ENCODE measurements around the gene AOPEP.

Gene AOPEP

DNA sequence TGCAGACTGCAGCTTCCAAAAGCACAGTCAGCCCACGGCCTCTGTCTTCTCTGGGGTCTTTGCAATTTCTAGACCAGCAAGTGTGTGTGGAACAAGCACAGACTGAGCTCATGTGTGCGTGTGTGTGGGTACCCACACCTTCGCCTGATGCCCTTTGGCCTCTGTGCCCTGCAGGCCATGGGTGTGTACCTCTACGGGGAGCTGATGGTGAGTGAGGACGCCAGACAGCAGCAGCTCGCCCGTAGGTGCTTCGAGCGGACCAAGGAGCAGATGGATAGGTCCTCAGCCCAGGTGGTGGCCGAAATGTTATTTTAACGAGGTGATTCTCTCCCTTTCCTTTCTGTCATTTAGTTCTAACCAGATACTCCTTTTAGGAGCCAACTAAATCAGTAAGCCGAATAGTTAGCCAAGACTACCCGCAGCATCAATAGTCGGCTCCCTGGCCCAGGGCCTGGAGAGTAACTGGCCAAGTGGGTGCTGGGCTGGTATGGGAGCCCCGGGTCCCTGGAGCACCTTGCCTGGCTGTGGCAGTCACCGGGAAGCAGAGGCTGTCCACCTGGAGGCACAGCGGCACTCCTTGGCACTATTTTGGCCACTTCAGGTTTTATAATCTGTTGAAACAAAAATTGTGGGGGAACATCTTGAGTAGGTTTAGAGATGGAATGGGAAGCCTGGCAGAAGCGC lies 356.0 kb downstream of the AOPEP start:
- Histone ChIP-seq H3K4me1 (ENCODE audit: low read length) (peaks cover 9% of the 10 kb centered on the region), H4K20me1 (ENCODE audit: insufficient read depth, low read length) (no peaks in the 10 kb centered on the region), H3K9ac (ENCODE audit: low read length) (no peak overlapping the region), H3K4me3 (ENCODE audit: low read length) (no peak overlapping the region), H3K4me2 (ENCODE audit: low read length) (no peak overlapping the region), H2AFZ (ENCODE audit: low read depth, low read length) (no peak overlapping the region), H3K9me3 (ENCODE audit: insufficient read depth, low read length) (no peaks in the 10 kb centered on the region), H3K27me3 (ENCODE audit: low read depth, low read length) (no peaks in the 10 kb centered on the region), H3K27ac (ENCODE audit: low read length) (no peak overlapping the region), H3K36me3 (replicated peaks; ENCODE audit: low read depth, low read length) (no peaks in the 10 kb centered on the region), H3K79me2 (ENCODE audit: low read length) (no peaks in the 10 kb centered on the region)
- TF ChIP-seq, protein P1, sequence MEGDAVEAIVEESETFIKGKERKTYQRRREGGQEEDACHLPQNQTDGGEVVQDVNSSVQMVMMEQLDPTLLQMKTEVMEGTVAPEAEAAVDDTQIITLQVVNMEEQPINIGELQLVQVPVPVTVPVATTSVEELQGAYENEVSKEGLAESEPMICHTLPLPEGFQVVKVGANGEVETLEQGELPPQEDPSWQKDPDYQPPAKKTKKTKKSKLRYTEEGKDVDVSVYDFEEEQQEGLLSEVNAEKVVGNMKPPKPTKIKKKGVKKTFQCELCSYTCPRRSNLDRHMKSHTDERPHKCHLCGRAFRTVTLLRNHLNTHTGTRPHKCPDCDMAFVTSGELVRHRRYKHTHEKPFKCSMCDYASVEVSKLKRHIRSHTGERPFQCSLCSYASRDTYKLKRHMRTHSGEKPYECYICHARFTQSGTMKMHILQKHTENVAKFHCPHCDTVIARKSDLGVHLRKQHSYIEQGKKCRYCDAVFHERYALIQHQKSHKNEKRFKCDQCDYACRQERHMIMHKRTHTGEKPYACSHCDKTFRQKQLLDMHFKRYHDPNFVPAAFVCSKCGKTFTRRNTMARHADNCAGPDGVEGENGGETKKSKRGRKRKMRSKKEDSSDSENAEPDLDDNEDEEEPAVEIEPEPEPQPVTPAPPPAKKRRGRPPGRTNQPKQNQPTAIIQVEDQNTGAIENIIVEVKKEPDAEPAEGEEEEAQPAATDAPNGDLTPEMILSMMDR (IDR thresholded peaks at IDR 0.05; ENCODE audit: low read depth, low read length), result no peak
- TF ChIP-seq EZH2phosphoT487 (IDR thresholded peaks at IDR 0.05; ENCODE audit: low read depth), result no peak

GRCh38 chr9:95083086-95083768 lies 356.7 kb downstream of the AOPEP start:
- H3K4me3 ChIP-seq (ENCODE audit: low read length), result no peak overlapping the region
- no peak overlapping the region for H2AFZ ChIP-seq (ENCODE audit: low read depth, low read length)
- no peak overlapping the region for H3K4me2 ChIP-seq (ENCODE audit: low read length)
- H4K20me1 ChIP-seq (ENCODE audit: insufficient read depth, low read length), result no peaks in the 10 kb centered on the region
- H3K79me2 ChIP-seq (ENCODE audit: low read length), result no peaks in the 10 kb centered on the region
- no peak overlapping the region for H3K9ac ChIP-seq (ENCODE audit: low read length)
- no peak overlapping the region for H3K27ac ChIP-seq (ENCODE audit: low read length)
- TF ChIP-seq EZH2phosphoT487 (IDR thresholded peaks at IDR 0.05; ENCODE audit: low read depth), result no peak
- TF ChIP-seq, protein P1 (IDR thresholded peaks at IDR 0.05; ENCODE audit: low read depth, low read length), result no peak
- H3K4me1 ChIP-seq (ENCODE audit: low read length), result peaks cover 9% of the 10 kb centered on the region
- no peaks in the 10 kb centered on the region for H3K27me3 ChIP-seq (ENCODE audit: low read depth, low read length)
- no peaks in the 10 kb centered on the region for H3K9me3 ChIP-seq (ENCODE audit: insufficient read depth, low read length)
- H3K36me3 ChIP-seq (replicated peaks; ENCODE audit: low read depth, low read length), result no peaks in the 10 kb centered on the region

GRCh38 chr9:95084254-95084934 lies 357.9 kb downstream of the AOPEP start:
- no peak overlapping the region for H3K9ac ChIP-seq (ENCODE audit: low read length)
- H3K36me3 ChIP-seq (replicated peaks; ENCODE audit: low read depth, low read length), result no peaks in the 10 kb centered on the region
- H3K27me3 ChIP-seq (ENCODE audit: low read depth, low read length), result no peaks in the 10 kb centered on the region
- H3K4me2 ChIP-seq (ENCODE audit: low read length), result no peak overlapping the region
- no peaks in the 10 kb centered on the region for H3K79me2 ChIP-seq (ENCODE audit: low read length)
- no peaks in the 10 kb centered on the region for H4K20me1 ChIP-seq (ENCODE audit: insufficient read depth, low read length)
- H3K27ac ChIP-seq (ENCODE audit: low read length), result no peak overlapping the region
- H3K9me3 ChIP-seq (ENCODE audit: insufficient read depth, low read length), result no peaks in the 10 kb centered on the region
- TF ChIP-seq EZH2phosphoT487 (IDR thresholded peaks at IDR 0.05; ENCODE audit: low read depth), result no peak
- TF ChIP-seq, protein P1 (IDR thresholded peaks at IDR 0.05; ENCODE audit: low read depth, low read length), result no peak
- H2AFZ ChIP-seq (ENCODE audit: low read depth, low read length), result no peak overlapping the region
- no peak overlapping the region for H3K4me3 ChIP-seq (ENCODE audit: low read length)
- H3K4me1 ChIP-seq (ENCODE audit: low read length), result peaks cover 13% of the 10 kb centered on the region

Measured in OCI-LY3 (cell line).